IPS-20b (cell line): ENCODE results near the gene TMEM121.
"Not testable (repeated sequence)": the region's sequence is repeated elsewhere in the genome, so short reads cannot be mapped to it uniquely, and the experiment has no call there.

ENCODE experiments used
- H3K27ac ChIP-seq: one replicate; pipeline ENCODE4 v1.5.1; 2013; ENCODE audit warnings: low read length
- H3K27me3 ChIP-seq: 2 replicates; pipeline ENCODE4 v1.6.1; 2013; ENCODE audit warnings: mild to moderate bottlenecking, low read length, inconsistent platforms; ENCODE audit not compliant: insufficient read depth
- H3K36me3 ChIP-seq: 2 replicates; pipeline ENCODE4 v1.6.1; 2013; ENCODE audit warnings: low read depth, mild to moderate bottlenecking, inconsistent platforms, low read length, moderate library complexity; ENCODE audit not compliant: insufficient read depth
- H3K4me1 ChIP-seq: 2 replicates; pipeline ENCODE4 v1.6.1; 2013; ENCODE audit warnings: mild to moderate bottlenecking, control low read depth, inconsistent platforms, low read length, moderate library complexity; ENCODE audit not compliant: insufficient read depth
- H3K4me3 ChIP-seq: 2 replicates; pipeline ENCODE4 v1.5.1; 2013; ENCODE audit warnings: mild to moderate bottlenecking, low read length, inconsistent platforms
- H3K9ac ChIP-seq: 2 replicates; pipeline ENCODE4 v1.6.1; 2013; ENCODE audit warnings: low read depth, mild to moderate bottlenecking, inconsistent platforms, low read length, moderate library complexity
- H3K9me3 ChIP-seq: 2 replicates; pipeline ENCODE4 v1.6.1; 2013; ENCODE audit warnings: mild to moderate bottlenecking, low read depth, low read length, inconsistent platforms; ENCODE audit not compliant: insufficient read depth

Gene TMEM121

DNA sequence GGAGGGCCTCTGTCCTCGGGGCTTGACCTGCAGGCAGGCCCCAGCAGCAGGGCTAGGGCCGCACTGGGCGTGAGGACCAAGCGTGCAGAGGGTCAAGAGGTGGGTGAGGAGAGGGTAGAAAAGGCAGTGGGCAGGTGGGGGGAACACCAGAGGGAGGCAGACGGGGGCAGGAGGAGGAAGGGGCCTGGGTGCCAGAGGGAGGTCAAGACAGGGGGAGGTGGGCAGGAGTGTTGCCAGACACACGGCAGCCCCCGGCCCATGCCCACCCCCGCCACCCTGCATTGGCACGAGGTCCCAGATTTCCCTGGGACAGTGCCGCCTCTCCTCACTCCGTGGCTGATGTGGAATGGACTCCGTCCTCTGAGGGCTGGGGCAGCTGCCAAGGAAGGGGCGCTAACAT lies 8.2 kb downstream of the TMEM121 start:
- Histone ChIP-seq H3K27ac (no peak overlapping the region), H3K9me3 (peaks cover 38% of the 10 kb centered on the region; the same call in 1 of the 2 replicates), H3K4me1 (no peaks in the 10 kb centered on the region), H3K36me3 (no peaks in the 10 kb centered on the region), H3K27me3 (no peaks in the 10 kb centered on the region), H3K4me3 (no peak overlapping the region), H3K9ac (no peak overlapping the region)

DNA sequence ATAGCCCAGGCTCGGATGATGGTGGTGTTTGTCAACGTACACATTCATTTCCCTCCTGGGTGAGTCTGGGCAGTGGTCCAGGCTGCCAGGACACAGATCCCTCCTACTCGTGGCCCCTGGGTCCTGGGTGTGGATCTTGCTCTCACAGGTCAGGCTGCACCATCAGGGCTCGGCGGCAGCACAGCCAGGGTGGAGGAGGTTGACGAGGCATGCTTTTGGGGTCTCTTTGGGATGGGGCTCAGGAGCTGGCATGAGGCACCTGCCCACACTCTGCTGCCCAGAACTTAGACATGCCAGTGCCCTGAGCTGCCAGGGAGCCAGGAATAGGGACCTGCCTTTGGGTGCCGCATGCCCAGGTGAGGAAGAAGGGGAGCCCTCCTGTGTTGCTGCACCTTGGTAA lies 9.7 kb downstream of the TMEM121 start:
- H3K27ac ChIP-seq: no peak overlapping the region
- H3K9me3 ChIP-seq: peaks cover 45% of the 10 kb centered on the region
- H3K9ac ChIP-seq: no peak overlapping the region
- H3K4me3 ChIP-seq: no peak overlapping the region
- no peaks in the 10 kb centered on the region for H3K27me3 ChIP-seq
- H3K36me3 ChIP-seq: no peaks in the 10 kb centered on the region
- H3K4me1 ChIP-seq: no peaks in the 10 kb centered on the region

DNA sequence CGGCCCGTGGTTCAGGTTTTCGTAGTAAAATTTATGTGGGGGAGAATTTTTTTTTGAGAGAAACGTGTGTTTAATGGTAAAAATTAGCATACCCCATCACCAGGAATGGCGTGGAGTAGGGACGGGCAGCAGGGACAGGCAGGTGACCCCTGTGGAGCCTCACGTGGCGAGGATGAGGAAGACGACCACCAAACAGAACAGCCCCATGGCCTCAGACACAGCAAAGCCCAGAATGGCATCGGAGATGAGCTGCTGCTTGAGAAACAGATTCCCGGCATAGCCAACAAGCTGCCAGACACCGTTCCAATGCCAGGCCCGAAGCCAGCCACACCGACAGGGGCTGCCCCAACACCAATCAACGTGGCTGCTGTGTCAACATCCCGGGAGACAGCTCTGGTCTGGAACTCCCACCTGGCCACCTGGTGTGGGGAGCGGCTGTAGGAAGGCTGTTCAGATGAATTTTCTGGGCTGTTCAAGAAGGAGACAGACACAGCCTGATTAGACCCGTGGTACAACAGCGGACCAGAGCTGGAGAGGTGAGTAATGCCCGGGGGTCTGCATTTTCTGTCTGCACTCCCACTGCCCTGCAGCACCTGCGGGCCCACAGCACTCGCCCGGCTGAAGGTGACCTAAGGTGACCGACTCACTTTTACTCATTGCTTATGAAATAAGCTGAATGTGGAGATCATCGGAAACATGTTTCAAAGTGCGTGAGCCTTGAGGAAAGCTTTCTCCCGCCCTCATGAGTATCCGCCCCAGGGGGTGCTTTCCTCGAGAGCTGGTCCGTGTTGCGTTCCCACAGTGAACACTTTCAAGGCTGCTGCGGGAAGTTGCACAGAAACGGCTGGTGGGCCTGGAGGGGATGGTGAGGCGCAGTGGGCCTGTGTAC lies 10.6 kb downstream of the TMEM121 start:
- no peak overlapping the region for H3K9ac ChIP-seq
- no peaks in the 10 kb centered on the region for H3K4me1 ChIP-seq
- H3K27me3 ChIP-seq: no peaks in the 10 kb centered on the region
- H3K4me3 ChIP-seq: no peak overlapping the region
- H3K9me3 ChIP-seq: peaks cover 54% of the 10 kb centered on the region
- H3K36me3 ChIP-seq: no peaks in the 10 kb centered on the region
- H3K27ac ChIP-seq: no peak overlapping the region

DNA sequence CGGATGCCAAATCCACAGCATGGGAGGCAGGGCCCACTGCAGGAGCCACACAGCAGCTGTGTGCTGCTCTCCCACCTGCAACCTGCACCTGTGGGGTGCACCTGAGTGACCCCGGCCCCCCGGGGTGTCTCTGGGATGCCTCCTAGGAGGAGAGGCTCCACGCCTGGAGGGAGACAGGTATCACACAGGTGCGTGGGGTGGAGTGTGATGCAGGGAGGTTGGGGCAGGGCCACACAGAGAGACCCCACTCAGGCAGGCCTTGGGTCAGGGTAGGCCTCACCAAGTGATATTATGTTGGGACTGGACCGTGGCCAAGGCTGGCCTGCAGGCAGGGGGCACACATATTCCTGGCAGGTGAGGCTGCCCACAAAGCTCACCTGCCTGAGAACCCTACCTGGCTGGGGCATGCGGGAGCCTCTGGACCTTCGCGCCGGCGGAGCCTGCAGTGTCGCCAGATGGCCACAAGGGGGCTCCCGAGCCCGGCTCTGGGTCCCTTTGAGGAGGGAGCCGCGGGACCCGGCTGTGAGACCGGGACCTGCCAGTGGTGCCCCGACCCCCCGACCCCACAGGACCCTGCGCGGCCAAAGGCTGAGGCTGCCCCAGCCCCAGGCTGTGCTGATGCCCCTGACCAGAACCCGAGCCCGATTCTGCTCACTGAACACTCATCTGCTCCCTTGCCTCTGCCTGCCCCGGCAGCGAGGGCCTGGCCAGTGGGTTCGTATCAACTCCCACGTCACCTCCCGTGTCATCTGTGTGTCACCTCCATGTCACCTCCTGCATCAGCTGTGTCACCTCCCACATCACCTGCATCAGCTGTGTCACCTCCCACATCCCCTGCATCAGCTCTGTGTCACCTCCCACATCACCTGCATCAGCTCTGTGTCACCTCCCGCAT lies 11.4 kb downstream of the TMEM121 start:
- Histone ChIP-seq H3K27ac (no peak overlapping the region), H3K4me1 (no peaks in the 10 kb centered on the region), H3K4me3 (no peak overlapping the region), H3K9me3 (peaks cover 56% of the 10 kb centered on the region), H3K36me3 (no peaks in the 10 kb centered on the region), H3K27me3 (no peaks in the 10 kb centered on the region), H3K9ac (no peak overlapping the region)

DNA sequence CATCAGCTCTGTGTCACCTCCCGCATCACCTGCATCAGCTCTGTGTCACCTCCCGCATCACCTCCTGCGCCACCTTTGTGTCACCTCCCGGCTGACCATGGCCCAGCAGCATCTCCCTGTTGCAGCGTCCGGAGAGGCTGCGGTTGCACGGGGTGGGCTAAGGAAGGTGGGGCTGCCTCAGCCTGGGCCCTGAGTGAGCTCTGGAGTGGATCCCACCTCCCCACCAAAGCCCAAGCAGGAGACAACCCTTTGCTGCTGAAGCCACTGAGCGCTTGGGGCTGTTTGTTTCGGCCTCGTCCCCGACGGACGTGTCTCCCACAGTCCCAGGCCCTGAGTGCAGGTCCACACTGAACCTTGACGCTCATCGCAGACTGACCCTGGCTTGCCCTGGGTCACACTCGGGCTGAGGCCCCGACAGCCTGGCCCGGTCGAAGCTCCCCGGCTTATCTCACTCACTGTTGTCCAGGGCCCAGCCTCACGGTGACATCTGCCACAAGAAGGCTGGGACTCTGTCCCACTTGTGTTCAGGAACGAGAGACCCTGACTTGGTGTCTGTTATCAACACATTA lies 12.2 kb downstream of the TMEM121 start:
- no peak overlapping the region for H3K9ac ChIP-seq
- no peaks in the 10 kb centered on the region for H3K4me1 ChIP-seq
- no peaks in the 10 kb centered on the region for H3K36me3 ChIP-seq
- no peak overlapping the region for H3K27ac ChIP-seq
- H3K27me3 ChIP-seq: no peaks in the 10 kb centered on the region
- H3K9me3 ChIP-seq: peaks cover 56% of the 10 kb centered on the region
- H3K4me3 ChIP-seq: no peak overlapping the region

DNA sequence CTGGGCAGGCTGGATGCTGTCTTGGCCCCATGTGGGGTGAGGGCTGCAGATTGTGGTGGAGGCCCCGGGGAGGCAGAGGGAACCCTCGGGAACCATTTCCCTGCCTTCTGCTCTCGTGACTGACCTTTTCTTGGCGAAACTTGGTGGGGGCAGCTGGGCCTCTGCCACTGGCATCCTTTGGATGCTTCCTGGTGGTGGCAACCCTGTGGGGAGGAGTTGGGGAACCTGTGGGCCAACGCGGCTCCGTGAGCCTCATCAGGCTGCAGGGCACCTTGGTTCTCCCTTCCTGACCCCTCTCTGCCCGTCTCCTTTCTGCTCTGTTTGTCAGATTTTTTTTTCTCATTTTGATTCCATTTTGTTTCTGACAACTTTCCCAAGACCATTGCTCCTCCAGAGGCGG lies 14.4 kb downstream of the TMEM121 start:
- H3K36me3 ChIP-seq: no peaks in the 10 kb centered on the region
- H3K27me3 ChIP-seq: no peaks in the 10 kb centered on the region
- H3K4me1 ChIP-seq: no peaks in the 10 kb centered on the region
- H3K9me3 ChIP-seq: peaks cover 73% of the 10 kb centered on the region
- no peak overlapping the region for H3K27ac ChIP-seq
- no peak overlapping the region for H3K9ac ChIP-seq
- H3K4me3 ChIP-seq: no peak overlapping the region

DNA sequence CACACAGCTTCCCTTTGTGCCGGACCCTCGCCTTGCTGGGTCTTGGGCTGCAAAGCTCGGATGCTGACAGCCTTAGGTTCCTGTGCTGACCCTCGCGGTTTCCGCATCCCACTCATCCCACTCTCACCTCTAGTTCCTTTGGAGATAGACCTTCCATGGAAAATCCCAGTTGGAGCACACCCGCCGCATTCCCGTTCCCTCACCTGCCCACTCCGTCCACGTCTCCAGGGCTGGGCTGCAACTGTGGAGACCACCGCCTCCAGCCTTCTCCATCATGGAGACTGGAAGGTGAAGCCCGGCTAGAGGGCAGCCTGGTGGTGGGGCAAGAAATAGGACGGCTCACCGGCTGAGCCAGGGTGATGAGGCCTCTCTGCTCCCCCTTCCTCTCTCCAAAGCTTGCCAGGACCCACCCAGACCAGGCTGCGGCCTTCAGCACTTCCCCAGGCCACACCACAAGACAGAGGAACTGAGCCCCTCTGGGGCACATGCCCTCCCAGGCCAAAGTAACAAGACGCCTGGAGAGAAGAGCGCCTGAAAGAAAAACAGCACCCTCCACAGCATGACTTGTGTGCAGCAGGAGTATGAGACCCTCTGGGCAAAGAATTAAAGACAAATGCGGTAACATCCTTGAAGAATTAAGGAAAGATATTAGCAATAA lies 15.0 kb downstream of the TMEM121 start:
- Histone ChIP-seq H3K4me1 (no peaks in the 10 kb centered on the region), H3K4me3 (no peak overlapping the region)

DNA sequence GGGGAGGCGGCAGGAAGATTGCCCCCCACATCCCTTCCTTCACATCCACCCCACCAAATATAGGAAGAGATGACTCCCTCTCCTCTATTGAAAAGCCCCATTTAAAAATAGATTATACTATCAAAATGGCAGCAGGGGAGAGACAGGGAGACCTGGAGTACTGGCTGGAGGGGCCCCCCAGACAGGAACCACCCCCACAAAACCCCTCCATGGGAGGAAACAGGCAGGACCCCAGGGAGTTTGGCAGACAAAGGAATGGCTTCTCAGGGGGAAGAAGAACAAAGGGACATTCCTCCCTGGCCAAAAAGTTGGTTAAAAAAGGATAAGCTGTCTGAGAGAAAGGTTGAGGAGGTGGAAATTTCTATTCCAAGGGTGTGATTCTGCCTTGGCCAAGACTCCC lies 19.3 kb downstream of the TMEM121 start:
- H3K4me1 ChIP-seq, H3K4me3 ChIP-seq, H3K9ac ChIP-seq, H3K36me3 ChIP-seq, H3K27ac ChIP-seq, H3K27me3 ChIP-seq: not testable (repeated sequence)
- peaks cover 69% of the 10 kb centered on the region for H3K9me3 ChIP-seq

More for the DNA sequence above, 15.0 kb downstream of the TMEM121 start:
- Histone ChIP-seq H3K9ac (no peak overlapping the region), H3K27ac (no peak overlapping the region), H3K36me3 (no peaks in the 10 kb centered on the region), H3K27me3 (no peaks in the 10 kb centered on the region), H3K9me3 (peaks cover 68% of the 10 kb centered on the region)

DNA sequence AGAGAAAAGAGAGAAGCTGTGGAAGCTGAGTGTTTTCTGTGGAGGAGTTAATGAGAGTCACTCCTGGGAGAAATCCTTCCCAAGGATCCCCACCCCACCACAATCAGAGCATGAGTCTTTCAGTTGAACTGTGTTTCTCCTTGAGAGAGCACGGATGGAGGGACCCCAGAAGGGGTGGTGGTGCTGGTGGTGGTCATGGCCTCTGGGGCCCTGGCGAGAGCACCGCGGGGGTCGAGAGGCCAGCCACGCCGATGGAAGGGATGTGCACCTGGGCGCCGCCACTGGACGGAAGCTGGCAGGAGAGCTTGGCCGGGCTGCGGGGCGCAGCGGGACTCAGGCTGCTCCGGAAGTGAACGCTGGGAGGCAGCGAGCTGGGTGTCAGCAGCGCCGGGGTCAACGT lies 20.0 kb downstream of the TMEM121 start:
- H3K4me1 ChIP-seq, H3K27me3 ChIP-seq, H3K9ac ChIP-seq, H3K27ac ChIP-seq, H3K4me3 ChIP-seq, H3K36me3 ChIP-seq: not testable (repeated sequence)
- peaks cover 69% of the 10 kb centered on the region for H3K9me3 ChIP-seq

DNA sequence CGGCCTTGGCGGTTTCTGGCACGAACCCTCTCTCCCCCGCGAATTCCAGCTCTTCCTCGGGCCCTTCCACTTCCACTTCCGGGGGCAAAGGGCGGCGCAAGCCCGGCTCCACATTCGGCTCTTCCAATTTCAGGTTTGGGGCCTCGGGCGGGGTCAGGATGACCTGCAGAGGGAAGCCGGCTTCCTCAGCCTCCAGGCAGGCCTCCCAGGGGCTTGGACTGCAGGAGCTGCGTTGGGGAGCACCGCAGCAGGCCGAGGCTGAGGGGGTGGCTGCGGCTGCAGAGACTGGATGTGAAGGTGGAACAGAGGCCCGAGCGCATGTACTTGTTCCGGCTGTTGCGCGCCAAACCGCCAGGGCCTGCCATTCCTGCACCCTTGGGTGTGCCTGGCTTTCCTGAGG lies 20.7 kb downstream of the TMEM121 start:
- not testable (repeated sequence) for H3K4me3 ChIP-seq, H3K27ac ChIP-seq, H3K36me3 ChIP-seq, H3K27me3 ChIP-seq, H3K4me1 ChIP-seq, H3K9ac ChIP-seq
- peaks cover 68% of the 10 kb centered on the region for H3K9me3 ChIP-seq

DNA sequence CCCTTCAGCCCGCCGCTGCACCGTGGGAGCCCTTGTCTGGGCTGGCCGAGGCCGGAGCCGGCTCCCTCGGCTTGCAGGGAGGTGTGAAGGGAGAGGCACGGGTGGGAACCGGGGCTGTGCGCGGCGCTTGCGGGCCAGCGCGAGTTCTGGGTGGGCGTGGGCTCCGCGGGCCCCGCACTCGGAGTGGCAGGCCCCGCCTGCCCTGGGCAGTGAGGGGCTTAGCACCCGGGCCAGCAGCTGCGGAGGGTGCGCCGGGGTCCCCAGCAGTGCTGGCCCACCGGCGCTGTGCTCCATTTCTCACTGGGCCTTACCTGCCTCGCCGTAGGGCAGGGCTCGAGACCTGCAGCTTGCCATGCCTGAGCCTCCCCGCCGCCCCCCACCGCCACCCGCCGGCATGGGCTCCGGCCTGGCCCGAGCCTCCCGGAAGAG lies 21.4 kb downstream of the TMEM121 start:
- H3K9me3 ChIP-seq: peaks cover 66% of the 10 kb centered on the region
- H3K36me3 ChIP-seq: no peaks in the 10 kb centered on the region
- no peak overlapping the region for H3K9ac ChIP-seq

More for the DNA sequence above, 21.4 kb downstream of the TMEM121 start:
- H3K27me3 ChIP-seq: no peaks in the 10 kb centered on the region
- H3K4me1 ChIP-seq: no peaks in the 10 kb centered on the region
- no peak overlapping the region for H3K4me3 ChIP-seq
- H3K27ac ChIP-seq: no peak overlapping the region
